Limb (tissue), 2 donors: ENCODE results near the gene SMIM35.

Experiments used
- DNase-seq, 2 donors: peaks; one replicate each; pipeline ENCODE4 v3.0.0-alpha.2; 2016; ENCODE audit errors: extremely low spot score in 2 of 2

The SMIM35 gene

DNA sequence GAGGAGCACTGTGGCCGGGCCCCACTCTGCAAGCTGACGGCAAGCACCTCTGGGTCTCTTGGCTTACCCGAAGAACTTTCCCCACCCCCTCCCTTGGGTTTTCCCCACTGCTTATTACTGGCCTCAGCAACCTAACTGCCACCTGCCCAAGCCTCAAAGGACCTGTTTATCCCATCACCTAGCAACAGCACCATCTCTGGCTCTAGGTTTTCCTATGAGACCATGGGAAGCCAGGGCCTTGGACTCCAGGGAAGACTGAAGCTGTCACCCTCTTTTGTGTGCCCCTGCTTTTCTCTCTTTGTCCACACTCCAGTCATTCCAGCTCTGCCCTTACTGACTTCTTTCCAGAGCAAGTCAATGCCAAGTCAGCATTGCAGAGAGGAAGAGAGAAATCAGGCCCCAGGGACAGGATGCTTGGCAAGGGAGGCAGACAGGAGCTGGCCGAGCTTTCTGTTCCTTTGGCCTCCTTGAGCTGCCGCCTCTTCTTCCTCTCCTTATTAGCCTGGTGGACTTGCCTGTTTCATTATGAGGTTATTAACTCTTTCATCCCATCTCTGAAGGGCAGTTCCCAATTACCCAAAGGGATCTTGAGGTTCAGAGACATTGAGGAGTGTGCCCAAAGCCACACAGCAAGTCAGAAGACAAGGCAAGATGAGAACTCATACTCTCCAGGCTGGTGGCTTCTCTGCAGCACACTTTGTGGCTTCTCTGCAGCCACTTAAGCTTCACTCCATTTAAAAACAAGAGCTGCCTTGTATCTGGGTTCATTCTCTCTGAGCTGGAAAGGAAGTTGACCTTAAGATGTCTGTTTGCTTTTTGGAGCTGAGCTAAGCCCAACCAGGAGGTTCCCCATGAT, at the start of gene SMIM35:
SMIM35 (minus strand) TSS at position 51 of the 856 bp plus-strand sequence. CDS start 206 bp downstream, outside the sequence.
- DNase-seq = no peak

DNA sequence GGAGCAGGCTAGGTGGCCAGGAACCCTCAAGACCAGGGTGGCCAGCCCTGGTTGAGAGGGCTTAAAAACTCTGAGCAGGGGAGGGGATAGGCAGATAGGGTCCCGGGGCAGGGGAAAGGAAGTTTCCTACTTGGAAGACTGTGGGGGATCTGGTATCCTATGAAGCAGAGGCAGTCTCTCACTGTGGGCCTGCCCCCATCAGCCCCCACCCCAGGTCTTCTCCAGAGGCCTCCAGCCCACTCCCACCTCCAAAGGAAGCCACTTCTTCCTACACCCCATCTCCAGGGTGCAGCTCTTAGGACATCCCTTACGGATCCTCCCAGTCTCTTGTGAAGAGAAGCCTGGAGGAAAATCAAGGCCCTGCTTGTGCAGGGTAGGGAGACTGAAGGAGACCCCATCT, 49.6 kb upstream of the SMIM35 start:
- DNase-seq = no peak

DNA sequence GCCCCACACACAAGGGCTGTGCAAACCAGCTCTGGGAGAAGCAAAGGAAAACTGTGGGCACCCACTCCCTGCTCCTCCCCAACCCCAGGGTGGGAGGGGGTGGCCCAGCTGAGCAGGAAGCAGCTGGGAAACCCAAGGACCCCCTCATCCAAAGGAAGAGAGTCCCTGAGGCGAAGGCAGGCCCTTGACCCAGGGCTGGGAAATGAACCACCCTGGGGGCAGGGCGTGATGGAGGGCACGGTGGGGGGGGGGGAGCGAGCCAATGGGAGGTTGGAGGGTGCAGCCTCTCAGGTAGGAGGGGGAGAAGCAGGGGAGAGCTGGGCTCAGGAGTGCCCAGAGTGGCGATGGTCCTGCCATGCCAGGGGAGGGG, 49.0 kb upstream of the SMIM35 start:
- DNase-seq = no peak

DNA sequence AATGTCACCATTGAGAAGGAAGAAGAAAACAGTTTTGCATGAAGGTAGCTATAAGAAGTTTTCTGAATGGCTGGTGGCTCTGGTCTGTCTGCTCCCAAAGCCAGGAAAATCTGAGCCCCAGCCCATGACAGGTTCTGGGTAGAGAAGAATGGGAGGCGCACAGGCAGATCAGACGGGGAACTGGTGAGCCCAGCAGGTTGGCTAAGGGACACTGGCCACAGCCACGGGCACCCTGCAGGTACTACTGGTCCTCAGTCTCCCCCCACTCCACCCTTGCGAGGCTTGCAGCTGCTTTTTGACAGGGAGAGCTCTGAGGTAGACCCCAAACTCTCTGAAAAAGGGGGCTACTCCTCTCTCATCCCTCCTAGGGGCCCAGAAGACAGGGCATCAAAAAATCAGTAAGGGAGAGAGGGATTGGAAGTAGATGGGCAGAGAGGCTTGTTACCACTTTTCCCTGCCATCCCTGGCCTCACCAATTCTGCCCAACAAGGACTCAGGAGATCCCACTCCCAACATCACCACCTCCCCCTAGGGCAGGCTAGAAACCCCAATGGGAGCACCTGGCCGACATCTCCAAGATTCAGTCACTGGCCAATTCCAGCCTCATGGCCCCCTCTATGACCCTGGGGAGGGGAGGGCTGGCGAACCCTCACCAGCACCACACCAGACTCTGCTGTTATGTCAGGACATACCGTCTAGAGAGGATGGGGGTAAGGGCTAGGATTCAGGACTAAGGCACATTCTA, 48.5 kb upstream of the SMIM35 start:
- DNase-seq = no peak

DNA sequence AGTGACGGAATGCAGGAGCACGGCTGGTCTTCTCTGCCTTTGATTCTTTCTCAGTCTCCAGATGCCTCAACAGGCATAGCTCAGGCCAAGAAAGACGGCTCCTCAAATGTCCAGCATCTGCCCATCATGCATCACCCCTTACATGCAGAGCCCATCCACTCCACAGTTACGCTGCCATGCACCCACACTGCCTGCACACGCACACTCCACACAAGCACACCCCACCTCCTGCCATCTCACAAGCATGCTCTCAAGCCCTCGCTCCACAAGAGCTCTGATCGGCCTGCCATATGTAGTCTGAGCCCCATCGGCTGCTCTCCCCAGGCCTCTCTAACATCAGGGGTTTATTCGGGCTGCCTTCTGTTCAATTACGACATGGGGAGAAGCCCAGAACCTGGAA, 47.1 kb upstream of the SMIM35 start:
- no peak for DNase-seq

DNA sequence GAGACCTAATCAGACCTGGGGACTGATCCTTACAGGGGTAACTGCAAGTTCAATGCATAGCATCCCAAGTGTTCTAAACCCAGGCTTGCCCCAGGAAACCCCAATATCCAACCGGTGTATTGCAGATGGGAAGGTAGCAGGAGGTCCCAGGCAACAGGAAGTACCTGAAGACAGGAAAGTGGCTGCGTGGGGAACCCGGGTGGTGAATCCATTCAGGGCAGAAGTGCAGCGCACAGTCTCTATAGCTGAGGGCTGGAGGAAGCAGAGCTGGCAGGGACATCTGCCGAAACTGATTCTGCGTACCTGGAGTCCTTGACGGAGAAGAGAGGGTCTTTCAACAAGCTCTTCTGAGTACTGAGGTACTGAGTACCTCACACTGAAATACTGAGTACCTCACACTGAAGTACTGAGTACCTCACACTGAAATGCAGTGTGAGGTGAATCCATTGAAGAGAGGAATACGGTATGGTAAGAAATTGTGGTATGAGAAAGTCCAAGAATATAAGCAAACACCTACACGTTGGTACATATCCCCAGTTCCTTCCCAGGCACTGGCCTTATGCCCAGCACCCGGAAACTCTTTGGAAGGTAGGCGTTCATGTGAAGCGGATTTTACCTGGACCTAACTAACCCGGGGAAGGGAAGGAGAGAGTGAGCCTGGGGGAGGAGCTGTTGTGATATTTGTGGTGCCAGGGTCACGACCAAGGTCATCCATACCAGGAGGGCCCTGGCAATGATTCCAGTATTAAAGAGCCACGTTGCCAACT, 45.8 kb upstream of the SMIM35 start:
- DNase-seq = no peak

DNA sequence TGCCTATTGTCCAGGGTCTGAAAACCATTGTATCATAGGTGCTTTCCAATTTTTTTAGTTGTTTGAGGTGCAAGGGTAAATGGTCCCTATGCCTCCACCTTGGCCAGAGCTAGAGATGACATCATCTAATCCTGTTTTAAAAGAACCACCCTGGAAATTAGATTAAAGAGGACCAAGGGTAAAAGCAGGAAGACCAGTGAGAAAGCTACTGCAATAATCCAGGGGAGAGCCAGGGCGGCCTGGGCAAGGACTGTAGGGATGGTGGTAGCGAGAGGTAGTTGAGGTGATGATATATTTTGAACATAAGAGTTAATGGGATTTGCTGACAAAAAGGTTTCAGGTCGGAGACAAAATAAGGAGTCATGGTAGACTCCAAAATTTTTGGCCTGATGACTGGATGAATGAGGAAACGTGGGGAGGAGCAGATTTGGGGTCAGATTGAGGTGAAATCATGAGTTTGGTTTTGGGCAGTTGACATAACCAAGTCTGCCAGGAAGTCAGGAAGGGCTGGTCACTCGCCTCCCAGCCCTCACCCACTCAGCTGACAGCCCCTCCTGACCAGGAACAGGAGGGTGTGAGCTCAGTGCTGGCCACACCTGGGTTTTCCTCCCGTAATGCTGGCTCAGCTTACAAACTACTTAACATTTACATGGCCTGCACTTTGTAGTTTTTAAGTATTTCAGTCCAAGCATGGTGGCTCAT, 42.9 kb upstream of the SMIM35 start:
- no peak for DNase-seq

DNA sequence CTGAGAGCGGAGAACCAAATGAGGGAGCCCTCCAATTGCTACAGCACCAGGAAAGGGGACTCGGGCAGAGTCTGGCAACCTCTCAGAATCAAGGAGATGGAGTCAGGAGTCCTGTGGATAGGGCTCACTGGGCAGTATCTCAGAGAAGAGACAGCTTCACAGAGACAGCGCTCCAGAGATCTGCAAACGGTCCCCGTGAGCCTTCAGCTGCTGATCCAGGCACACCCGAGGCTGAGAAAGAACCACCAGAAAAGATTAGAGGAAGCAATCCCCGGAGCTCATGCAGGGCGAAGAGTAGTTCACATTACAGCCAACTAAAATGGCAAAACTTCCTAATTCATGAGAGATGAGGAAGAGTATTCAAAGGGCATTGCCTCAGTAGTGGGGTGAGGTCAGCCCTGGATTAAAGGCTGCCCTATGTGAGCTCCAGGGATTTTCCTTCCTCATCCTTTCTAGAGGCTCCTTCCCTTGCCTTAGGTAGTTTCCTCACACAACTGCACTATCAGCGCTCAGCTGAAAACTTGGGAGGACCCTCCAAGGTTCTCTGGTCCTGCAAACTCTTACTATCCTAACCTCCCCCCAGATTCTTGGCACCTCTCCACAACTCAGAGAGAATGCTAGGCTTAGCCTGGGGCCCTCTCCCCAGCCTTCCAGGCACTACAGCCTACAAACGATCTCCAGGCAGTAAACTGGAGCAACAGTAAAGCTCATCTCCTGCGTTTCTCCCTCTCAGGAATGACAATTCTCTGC, 42.1 kb upstream of the SMIM35 start:
- no peak for DNase-seq

DNA sequence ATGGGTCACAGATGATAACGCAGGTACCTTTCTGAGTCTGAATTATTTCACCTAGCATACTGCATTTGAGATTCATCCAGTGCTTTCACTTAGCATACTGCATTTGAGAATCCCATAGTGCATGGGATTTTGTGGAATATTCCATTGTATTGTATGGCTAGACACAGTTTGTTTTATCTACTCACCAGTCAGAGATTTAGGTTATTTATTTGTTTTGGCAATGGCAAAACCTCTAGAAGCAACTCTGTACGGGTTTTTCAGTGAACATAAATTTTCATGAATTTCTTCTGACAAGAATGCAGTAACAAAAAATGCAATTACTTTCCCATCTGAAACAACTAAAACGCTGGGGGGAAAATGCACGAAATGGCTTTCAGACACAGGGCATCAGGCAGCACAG, 41.5 kb upstream of the SMIM35 start:
- DNase-seq = no peak

DNA sequence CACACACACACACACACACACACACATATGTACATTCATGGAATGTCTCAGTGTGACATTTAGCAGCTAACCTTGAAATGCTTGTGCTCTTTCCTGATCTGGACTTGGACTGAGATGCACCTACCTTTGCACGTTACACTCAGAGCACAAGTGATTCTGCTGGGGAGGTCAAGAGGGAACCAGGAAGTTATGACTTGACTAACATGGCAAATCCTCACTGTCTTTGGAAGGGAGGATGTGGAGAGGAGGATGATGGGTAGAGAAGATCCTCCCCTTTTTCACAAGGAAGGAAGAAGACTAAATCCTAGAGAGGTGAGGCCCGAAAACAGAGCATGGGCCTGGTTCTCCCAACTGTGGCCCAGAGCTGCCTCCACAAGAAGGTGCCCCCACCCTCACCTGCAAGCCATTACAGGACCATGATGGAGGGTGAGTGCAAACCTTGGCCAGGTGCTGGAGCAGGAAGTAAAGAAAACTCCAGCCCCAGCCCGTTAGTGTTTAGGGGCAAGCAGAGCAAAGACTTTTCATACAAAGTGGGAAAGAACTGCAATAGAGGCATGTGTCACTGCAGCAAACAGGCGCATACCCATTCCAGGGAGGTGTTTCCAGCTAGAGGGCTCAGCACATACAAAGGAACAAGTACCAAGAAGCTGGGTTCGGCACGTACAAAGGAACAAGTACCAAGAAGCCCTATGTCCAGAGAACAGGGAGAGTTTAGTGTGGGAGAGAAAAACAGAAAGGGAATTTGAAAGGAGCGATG, 39.5 kb upstream of the SMIM35 start:
- no peak for DNase-seq

DNA sequence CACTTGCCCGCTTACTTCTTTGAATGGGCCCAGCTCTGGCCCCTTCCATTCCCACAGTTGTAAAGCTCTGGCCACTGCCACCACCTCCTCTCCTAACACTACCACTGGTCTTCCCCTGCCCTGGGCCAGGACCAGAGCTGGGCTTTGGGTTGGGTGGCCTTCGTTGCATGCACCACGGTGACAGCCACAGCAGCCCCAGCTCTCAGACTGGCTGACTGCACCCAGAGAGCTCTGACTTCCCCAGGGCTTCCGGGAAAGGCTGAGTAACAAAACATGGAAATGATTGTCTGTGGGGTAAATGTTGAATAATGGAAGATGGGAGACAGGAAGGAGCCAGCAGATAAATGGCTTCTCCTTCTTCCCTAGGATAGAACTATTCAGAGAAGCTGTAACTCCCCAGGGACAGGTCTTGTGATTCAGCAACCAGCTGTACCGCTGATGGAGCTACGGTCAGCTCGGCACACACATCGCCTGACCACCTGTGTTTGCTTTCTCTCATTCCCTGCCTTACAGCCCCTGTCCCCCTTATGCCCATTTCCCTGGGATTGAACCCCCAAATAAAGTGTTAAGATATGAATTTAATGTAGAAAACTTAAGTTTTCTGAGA, 38.3 kb upstream of the SMIM35 start:
- no peak for DNase-seq

DNA sequence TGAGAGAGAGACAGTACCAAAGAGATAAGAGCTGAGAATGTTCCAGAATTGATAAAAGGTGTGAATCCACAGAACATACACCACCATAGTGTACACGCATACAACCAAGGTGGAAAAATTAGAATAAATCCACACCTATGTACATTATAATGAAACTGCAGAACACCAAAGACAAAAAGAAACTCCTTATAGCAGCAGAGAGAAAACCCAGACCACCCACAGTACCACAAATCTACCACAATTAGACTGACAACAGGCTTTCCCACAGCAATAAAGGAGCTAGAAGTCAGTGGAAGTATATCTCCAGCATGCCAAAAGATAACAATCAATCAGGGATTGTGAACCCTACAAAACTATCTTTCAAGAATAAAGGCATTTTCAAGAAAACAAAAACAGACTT, 34.0 kb upstream of the SMIM35 start:
- no peak for DNase-seq

DNA sequence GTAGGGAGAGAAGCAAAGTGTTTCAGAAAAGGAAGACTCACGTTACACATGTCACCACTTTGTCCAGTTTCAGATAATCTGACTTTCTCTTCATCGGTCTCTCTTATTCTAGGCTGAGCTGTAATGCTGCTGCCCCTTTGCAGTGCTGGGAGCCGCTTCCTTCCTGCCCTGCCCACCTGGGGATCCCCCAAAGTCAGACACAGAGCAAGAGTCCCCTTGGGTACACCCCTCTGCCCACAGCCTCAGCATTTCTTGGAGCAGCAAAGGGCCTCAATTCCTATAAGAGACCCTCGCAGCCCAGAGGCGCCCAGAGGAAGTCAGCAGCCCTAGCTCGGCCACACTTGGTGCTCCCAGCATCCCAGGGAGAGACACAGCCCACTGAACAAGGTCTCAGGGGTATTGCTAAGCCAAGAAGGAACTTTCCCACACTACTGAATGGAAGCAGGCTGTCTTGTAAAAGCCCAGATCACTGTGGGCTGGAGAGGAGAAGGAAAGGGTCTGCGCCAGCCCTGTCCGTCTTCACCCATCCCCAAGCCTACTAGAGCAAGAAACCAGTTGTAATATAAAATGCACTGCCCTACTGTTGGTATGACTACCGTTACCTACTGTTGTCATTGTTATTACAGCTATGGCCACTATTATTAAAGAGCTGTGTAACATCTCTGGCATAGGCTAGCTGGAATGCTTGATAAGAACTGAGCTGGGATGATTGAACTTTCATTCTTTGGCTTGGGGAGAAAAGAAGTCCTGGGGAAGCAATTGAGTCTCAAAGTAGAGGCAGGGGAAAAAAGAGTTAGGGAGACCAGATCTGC, 31.2 kb upstream of the SMIM35 start:
- no peak for DNase-seq

DNA sequence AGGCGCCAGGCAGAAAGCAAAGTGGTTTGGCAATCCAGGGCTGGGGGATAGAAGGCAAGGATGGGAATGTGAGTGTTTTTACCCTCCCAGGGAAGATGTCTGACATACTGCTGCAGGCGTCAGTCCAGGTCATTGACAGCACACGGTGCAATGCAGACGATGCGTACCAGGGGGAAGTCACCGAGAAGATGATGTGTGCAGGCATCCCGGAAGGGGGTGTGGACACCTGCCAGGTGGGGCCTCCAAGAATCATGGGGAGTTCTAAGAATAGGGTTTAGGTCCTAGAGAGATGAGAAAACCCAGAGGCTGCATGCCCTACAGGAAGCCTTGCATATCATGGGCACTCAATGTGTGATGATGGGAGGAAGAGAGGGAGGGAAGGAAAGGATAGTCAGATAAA, 28.3 kb upstream of the SMIM35 start:
- DNase-seq = no peak

DNA sequence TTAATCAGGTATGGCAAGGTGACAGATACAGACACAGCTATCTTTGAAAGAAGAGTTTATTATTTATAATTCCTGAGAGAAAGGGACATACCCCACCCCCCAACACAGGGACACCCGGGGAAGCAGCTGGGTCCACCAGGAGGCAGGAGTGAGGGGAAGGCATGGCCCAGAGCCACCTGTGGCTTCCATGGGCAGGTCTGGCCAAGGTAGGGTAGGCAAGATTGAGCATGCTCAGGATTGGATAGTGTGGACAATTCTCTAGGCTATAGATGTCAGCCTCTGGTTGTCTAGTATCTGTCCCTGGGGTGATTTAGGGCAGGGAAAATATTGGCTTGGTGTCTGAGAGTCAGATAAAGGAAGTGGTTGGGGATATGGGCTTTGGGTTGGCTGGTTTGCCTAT, 27.5 kb upstream of the SMIM35 start:
- no peak for DNase-seq

DNA sequence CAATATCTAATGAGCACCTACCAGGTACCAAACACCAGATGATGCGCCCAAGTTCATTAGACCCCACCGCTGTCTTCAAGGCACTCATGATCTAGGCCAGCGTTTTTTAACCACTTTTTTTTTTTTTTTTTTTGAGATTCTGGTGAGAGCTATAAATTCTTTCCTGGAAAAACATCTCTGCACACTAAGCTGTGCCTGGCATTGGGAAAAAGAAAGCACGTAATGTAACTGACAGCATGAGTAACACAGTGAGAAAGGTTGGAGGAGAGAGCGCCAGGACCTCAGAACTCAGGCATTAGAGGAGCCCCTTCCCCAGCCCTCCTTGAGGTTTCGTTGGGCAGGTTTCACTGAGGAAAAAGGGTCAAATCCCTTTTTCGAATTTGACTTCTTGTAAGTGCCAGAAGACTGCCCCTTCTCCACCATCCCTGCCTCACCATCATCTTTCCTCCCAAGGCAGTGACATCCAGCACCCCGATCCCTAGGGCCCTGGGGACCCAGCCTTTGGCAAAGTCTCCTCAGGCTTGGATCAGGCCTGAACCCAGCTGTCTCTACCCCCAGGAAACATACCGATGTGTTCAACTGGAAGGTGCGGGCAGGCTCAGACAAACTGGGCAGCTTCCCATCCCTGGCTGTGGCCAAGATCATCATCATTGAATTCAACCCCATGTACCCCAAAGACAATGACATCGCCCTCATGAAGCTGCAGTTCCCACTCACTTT, 26.1 kb upstream of the SMIM35 start:
- DNase-seq = no peak

DNA sequence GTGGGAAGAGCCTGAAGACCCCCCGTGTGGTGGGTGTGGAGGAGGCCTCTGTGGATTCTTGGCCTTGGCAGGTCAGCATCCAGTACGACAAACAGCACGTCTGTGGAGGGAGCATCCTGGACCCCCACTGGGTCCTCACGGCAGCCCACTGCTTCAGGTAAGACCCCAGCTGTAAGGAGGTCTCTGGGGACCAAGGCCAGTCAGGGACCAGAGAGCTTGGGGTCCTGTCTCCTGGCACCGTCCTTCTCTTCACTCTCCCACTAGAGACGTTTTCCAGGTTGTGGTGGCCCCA, 24.9 kb upstream of the SMIM35 start:
- no peak for DNase-seq

DNA sequence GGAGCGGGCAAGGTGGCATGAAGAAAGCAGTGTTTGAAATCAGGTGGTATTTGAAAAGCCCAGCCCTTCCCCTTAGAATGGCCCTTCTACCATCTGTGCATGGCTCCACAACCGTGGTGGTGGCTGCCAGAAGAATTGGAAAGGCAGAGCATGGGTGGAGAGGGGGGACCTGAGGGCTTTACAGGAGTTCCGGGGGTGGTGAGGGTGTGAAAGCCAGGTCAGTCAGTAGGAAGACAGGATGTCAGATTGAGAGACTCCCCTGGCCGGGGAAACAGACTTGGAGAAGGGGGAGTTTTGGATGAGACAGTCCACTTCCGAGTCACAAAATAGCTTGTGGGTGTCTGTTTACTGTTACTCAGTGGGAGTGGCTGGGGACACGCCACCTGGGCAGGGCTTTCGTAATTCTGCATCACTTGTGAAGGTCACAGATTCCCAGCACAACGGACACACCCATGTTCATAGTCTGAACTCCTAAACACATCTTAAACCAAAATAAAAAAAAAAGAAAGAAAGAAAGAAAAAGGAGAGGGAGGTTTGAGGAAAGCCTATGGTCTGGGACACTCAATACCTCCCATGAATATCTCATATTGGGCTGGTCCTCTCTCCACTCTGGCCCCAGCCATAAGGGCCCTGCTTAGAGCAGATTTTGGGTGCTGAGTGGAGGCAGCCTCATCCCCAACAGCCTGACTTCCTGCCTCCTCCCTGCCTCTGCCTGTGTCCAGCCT, 24.4 kb upstream of the SMIM35 start:
- no peak for DNase-seq
